K562 (cell line): Measurements from ENCODE around the gene PDE4D. TPM values are rescaled to one million over a fixed set of nuclear protein-coding genes. Genes with fewer than 3 reads are reported as not detected.

ENCODE experiments used
- ATAC-seq: fragments of 200-7000 bp; cut with Tn5 transposase; 3 replicates; pipeline ENCODE4 v1.9.1; 2020; ENCODE audit warnings: moderate library complexity
- BruUV-seq: library from RNA; stranded (reverse); fragments of 400-500 nt; replicated peaks from 2 replicates; lab custom pipeline; 2021; lab: Mats Ljungman, UMichigan
- CTCF ChIA-PET: fragments of 300-600 bp; formaldehyde crosslinking; extraction: SDS; loops from one replicate; lab custom pipeline; 2021; ENCODE audit warnings: low intra/inter-chr PET ratio; lab: Yijun Ruan, JAX
- POLR2A ChIA-PET: fragments of 300-600, 350-650 bp; sonication (Branson Sonifier 250); formaldehyde crosslinking; extraction: SDS; loops from one replicate; lab custom pipeline; 2021; ENCODE audit warnings: antibody characterized with exemption, inconsistent platforms; lab: Yijun Ruan, JAX
- DNase-seq, 4 experiments: peaks; one replicate each; pipeline versions ENCODE4 v3.0.0 to v3.0.0-alpha.2; 2011 to 2018; ENCODE audit warnings: low spot score in 3 of 4, mixed read lengths in 3 of 4; ENCODE audit errors: extremely low read depth in 1 of 4
- FAIRE-seq: peaks from 2 replicates; lab custom pipeline; 2011; peaks lifted over from hg19 to GRCh38; lab: Jason Lieb, UNC
- H2AFZ ChIP-seq: 2 replicates; pipeline ENCODE4 v1.6.0; 2011; ENCODE audit warnings: low read depth, low read length, control low read depth, inconsistent platforms
- H3K27ac ChIP-seq: fragments of 200-600 bp; 3 replicates; pipeline ENCODE4 v1.8.0; 2011; ENCODE audit warnings: low read depth, mild to moderate bottlenecking, control low read depth, inconsistent platforms, low read length, moderate library complexity, mixed read lengths; ENCODE audit errors: extremely low read depth
- H3K27me3 ChIP-seq, 2 experiments: fragments of 300-600 bp in 1 of 2; 2 replicates in 1 of 2; 3 replicates in 1 of 2; pipeline versions ENCODE4 v1.6.0 to v1.8.0; 2011; ENCODE audit warnings: inconsistent platforms in 2 of 2, low read length in 2 of 2, mild to moderate bottlenecking in 1 of 2, mixed read lengths in 1 of 2, moderate library complexity in 1 of 2; ENCODE audit not compliant: control insufficient read depth in 2 of 2, insufficient read depth in 2 of 2
- H3K36me3 ChIP-seq: fragments of 300-600 bp; 3 replicates; pipeline ENCODE4 v1.8.0; 2011; ENCODE audit warnings: mild to moderate bottlenecking, low read length, inconsistent platforms; ENCODE audit not compliant: control insufficient read depth, insufficient read depth
- H3K4me1 ChIP-seq, 2 experiments: fragments of 200-600 bp in 1 of 2; replicated peaks in 1 of 2; 2 replicates in 1 of 2; 3 replicates in 1 of 2; pipeline versions ENCODE4 v1.5.1 to v1.8.0; 2011; ENCODE audit warnings: inconsistent platforms in 2 of 2, low read length in 2 of 2, mild to moderate bottlenecking in 1 of 2, mixed read lengths in 1 of 2, moderate library complexity in 1 of 2; ENCODE audit not compliant: control insufficient read depth in 2 of 2, insufficient read depth in 2 of 2
- H3K4me2 ChIP-seq: 2 replicates; pipeline ENCODE4 v1.6.1; 2011; ENCODE audit warnings: low read length, control low read depth, inconsistent platforms, mixed read lengths; ENCODE audit not compliant: insufficient read depth
- H3K4me3 ChIP-seq: fragments of 200-600 bp; sonication (generic), shearing (Covaris generic); 2 replicates; pipeline ENCODE4 v1.5.1; 2016; ENCODE audit warnings: control low read depth, inconsistent platforms
- H3K79me2 ChIP-seq: fragments of 200-600 bp; 3 replicates; pipeline ENCODE4 v1.8.0; 2011; ENCODE audit warnings: low read length, inconsistent platforms; ENCODE audit not compliant: control insufficient read depth, insufficient read depth
- H3K9ac ChIP-seq, 2 experiments: 2 replicates each; pipeline versions ENCODE4 v1.6.0 to v1.6.1; 2011; ENCODE audit warnings: low read depth in 2 of 2, low read length in 2 of 2, control low read depth in 1 of 2, inconsistent platforms in 1 of 2, mild to moderate bottlenecking in 1 of 2, mixed read lengths in 1 of 2; ENCODE audit not compliant: insufficient read depth in 1 of 2
- H3K9me1 ChIP-seq: one replicate; pipeline ENCODE4 v1.6.0; 2011; ENCODE audit warnings: inconsistent platforms, mild to moderate bottlenecking, low read length, moderate library complexity; ENCODE audit not compliant: control insufficient read depth, insufficient read depth
- H3K9me3 ChIP-seq: replicated peaks from 2 replicates; pipeline ENCODE4 v1.5.1; 2011; ENCODE audit warnings: low read depth, low read length, inconsistent platforms; ENCODE audit not compliant: control insufficient read depth, insufficient read depth
- H4K20me1 ChIP-seq: replicated peaks from 2 replicates; pipeline ENCODE4 v1.6.1; 2011; ENCODE audit warnings: low read length, inconsistent platforms, mixed read lengths; ENCODE audit not compliant: control insufficient read depth, insufficient read depth
- C11orf30 ChIP-seq: fragments of 450-650 bp; IDR thresholded peaks from 2 replicates; pipeline ENCODE4 v1.6.1; 2016; ENCODE audit warnings: low read depth, mild to moderate bottlenecking
- CTBP1 ChIP-seq: fragments of 450-650 bp; IDR thresholded peaks from 2 replicates; pipeline ENCODE4 v1.6.1; 2016; ENCODE audit warnings: borderline replicate concordance
- E2F3 ChIP-seq: fragments of 250-450 bp; sonication (Bioruptor Pico); IDR thresholded peaks from 2 replicates; pipeline ENCODE4 v1.4.0; 2020; ENCODE audit warnings: mild to moderate bottlenecking
- FOXK2 ChIP-seq, 2 experiments: fragments of 450-650 bp; IDR thresholded peaks in 1 of 2; conservative IDR thresholded peaks in 1 of 2; 2 replicates each; pipeline ENCODE4 v1.6.1; 2016; ENCODE audit warnings: low read depth in 2 of 2, mild to moderate bottlenecking in 1 of 2
- FOXM1 ChIP-seq, 2 experiments: fragments of 450-650 bp in 1 of 2; sonication (generic) in 1 of 2; formaldehyde crosslinking in 1 of 2; IDR thresholded peaks; 2 replicates each; pipeline versions ENCODE4 v1.6.1 to v1.9.0; 2017 to 2022; ENCODE audit warnings: low read depth in 2 of 2, mild to moderate bottlenecking in 2 of 2, missing genetic modification reagents in 1 of 2, moderate library complexity in 1 of 2
- GTF2E2 ChIP-seq: fragments of 200-800 bp; sonication (Bioruptor generic); IDR thresholded peaks from 2 replicates; pipeline ENCODE4 v1.6.1; 2016; ENCODE audit warnings: missing genetic modification characterization, missing compliant biosample characterization
- MTA1 ChIP-seq: fragments of 450-650 bp; IDR thresholded peaks from 2 replicates; pipeline ENCODE4 v1.6.1; 2017; ENCODE audit warnings: borderline replicate concordance
- NEUROD1 ChIP-seq: fragments of 150-350 bp; IDR thresholded peaks from 2 replicates; pipeline ENCODE4 v1.6.1; 2014; ENCODE audit warnings: borderline replicate concordance, low read length, low read depth; ENCODE audit not compliant: partially characterized antibody
- NR2F6 ChIP-seq: fragments of 450-650 bp; formaldehyde crosslinking; IDR thresholded peaks from 2 replicates; pipeline ENCODE4 v1.4.0; 2020; ENCODE audit warnings: mild to moderate bottlenecking
- YY1 ChIP-seq, 3 experiments: IDR thresholded peaks; 2 replicates each; pipeline ENCODE4 v1.6.1; 2011; ENCODE audit warnings: low read length in 2 of 3, mild to moderate bottlenecking in 2 of 3, moderate library complexity in 2 of 3, borderline replicate concordance in 1 of 3, control low read depth in 1 of 3, low read depth in 1 of 3; ENCODE audit not compliant: insufficient read depth in 3 of 3, insufficient replicate concordance in 2 of 3, control insufficient read depth in 1 of 3, insufficient read length in 1 of 3; ENCODE audit errors: extremely low read depth in 1 of 3
- ZBTB7A ChIP-seq: IDR thresholded peaks from 2 replicates; pipeline ENCODE4 v1.6.1; 2011; ENCODE audit warnings: low read depth, mild to moderate bottlenecking, low read length, moderate library complexity, borderline replicate concordance; ENCODE audit not compliant: control insufficient read depth
- ZNF274 ChIP-seq: IDR thresholded peaks from 2 replicates; pipeline ENCODE4 v1.6.1; 2011; ENCODE audit warnings: low read depth, mild to moderate bottlenecking, low read length, moderate library complexity, borderline replicate concordance
- ZNF76 ChIP-seq: fragments of 250-450 bp; sonication (Bioruptor Pico); IDR thresholded peaks from 2 replicates; pipeline ENCODE4 v1.4.0; 2020; ENCODE audit warnings: mild to moderate bottlenecking, moderate library complexity, borderline replicate concordance
- WGBS: fragments of 100-300 bp; shearing (Covaris generic); methylation state at CpG from one replicate; pipeline ENCODE4 v1.1.6; 2016; ENCODE audit warnings: low coverage, mixed read lengths; ENCODE audit not compliant: insufficient coverage; ENCODE audit errors: missing lambda C conversion rate; 5-methylcytosine and 5-hydroxymethylcytosine counted together
- in situ Hi-C: fragments of 300-500 bp; cut with MboI; formaldehyde crosslinking; loops from 4 replicates; pipeline ENCODE4 v1.15.0; 2018; ENCODE audit warnings: inconsistent platforms, mixed read lengths
- intact Hi-C: fragments of 100-400 bp; cut with micrococcal nuclease; formaldehyde crosslinking; loops from 2 replicates; pipeline ENCODE4 v1.14.2; 2022
- polyA plus RNA-seq, 8 experiments: library from polyadenylated mRNA; depleted of rRNA in 4 of 8; stranded (reverse) in 5 of 8; unstranded in 3 of 8; fragments of >200 nt; fragmentation: Nextera tagmentation in 2 of 8; fragmentation: Illumina TruSeq in 1 of 8; extraction: Ambion mirVana in 2 of 8; extraction: Trizol in 1 of 8; gene quantifications; 2 replicates each; pipeline versions ENCODE4 v1.2.1 to v1.2.3, GENCODE V29; 2011 to 2014; ENCODE audit warnings: inconsistent platforms in 1 of 8, missing spikeins in 1 of 8
- total RNA-seq, 7 experiments: library from RNA; depleted of rRNA in 6 of 7; stranded (reverse); fragments of >200 nt in 6 of 7; fragmentation: Illumina TruSeq in 2 of 7; extraction: Trizol in 2 of 7; gene quantifications; 2 replicates each; pipeline versions ENCODE4 v1.2.1 to v1.2.3, GENCODE V29; 2011 to 2021; ENCODE audit warnings: low replicate concordance in 1 of 7
- TF ChIP-seq, protein P1 (sequence below): sonication (generic); formaldehyde crosslinking; IDR thresholded peaks from 2 replicates; pipeline ENCODE4 v1.8.0; 2022; ENCODE audit warnings: mild to moderate bottlenecking, missing genetic modification reagents
- TF ChIP-seq, protein P2 (sequence below): sonication (generic); formaldehyde crosslinking; IDR thresholded peaks from 2 replicates; pipeline ENCODE4 v1.4.0; 2020; ENCODE audit warnings: mild to moderate bottlenecking, missing genetic modification reagents

PDE4D gene
- total and polyA plus RNA-seq, 9 of the 15 experiments (the other 6 are each of a cell fraction or from before 2014, with no cell fraction given) = 0.04 to 0.46 (median 0.13) TPM

DNA sequence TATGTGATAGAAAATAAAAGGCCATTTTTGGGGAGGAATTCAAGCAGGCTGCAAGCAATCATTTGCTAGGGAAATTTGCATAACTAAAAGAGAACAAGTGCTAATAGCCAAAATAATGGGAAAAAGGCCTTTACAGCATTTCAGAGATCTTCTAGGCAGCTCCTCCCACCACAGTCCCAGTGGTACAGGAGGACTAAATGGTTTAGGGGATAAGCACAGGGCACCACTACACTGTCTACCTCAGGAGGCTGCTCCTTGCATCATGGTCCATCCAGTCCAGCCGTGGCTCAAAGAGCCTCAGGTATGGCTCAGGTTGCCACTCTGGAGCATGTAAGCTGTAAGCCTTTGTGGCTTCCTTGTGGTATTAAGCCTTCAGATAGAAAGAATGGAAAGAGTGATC lies 485.6 kb downstream of the PDE4D start:
- H3K4me2 ChIP-seq = no peak overlapping the region
- CTCF ChIA-PET = no interaction called here
- no peak for TF ChIP-seq FOXM1 (IDR thresholded peaks at IDR 0.05; ENCODE audit: low read depth)
- TF ChIP-seq FOXM1 (CRISPR knock-in tag; IDR thresholded peaks at IDR 0.05; ENCODE audit: low read depth) = no peak
- no peak for TF ChIP-seq MTA1
- no peak for TF ChIP-seq E2F3 (CRISPR knock-in tag)
- TF ChIP-seq ZBTB7A = no peak
- no peak for TF ChIP-seq ZNF274
- no peak for TF ChIP-seq GTF2E2 (tag)
- TF ChIP-seq CTBP1 = no peak
- TF ChIP-seq NEUROD1 = no peak
- no peak for TF ChIP-seq ZNF76 (CRISPR knock-in tag)
- no peak for TF ChIP-seq YY1 (IDR thresholded peaks at IDR 0.05; ENCODE audit: borderline replicate concordance in 1 of 3, control insufficient read depth in 1 of 3, extremely low read depth in 1 of 3, insufficient read depth in 3 of 3, insufficient read length in 1 of 3, insufficient replicate concordance in 2 of 3, low read depth in 1 of 3, low read length in 2 of 3)
- no peak for TF ChIP-seq FOXK2 (conservative IDR thresholded peaks at IDR 0.05 in 1 of 2, IDR thresholded peaks at IDR 0.05 in 1 of 2; ENCODE audit: low read depth in 2 of 2)
- no peak for TF ChIP-seq C11orf30
- TF ChIP-seq, protein P1, sequence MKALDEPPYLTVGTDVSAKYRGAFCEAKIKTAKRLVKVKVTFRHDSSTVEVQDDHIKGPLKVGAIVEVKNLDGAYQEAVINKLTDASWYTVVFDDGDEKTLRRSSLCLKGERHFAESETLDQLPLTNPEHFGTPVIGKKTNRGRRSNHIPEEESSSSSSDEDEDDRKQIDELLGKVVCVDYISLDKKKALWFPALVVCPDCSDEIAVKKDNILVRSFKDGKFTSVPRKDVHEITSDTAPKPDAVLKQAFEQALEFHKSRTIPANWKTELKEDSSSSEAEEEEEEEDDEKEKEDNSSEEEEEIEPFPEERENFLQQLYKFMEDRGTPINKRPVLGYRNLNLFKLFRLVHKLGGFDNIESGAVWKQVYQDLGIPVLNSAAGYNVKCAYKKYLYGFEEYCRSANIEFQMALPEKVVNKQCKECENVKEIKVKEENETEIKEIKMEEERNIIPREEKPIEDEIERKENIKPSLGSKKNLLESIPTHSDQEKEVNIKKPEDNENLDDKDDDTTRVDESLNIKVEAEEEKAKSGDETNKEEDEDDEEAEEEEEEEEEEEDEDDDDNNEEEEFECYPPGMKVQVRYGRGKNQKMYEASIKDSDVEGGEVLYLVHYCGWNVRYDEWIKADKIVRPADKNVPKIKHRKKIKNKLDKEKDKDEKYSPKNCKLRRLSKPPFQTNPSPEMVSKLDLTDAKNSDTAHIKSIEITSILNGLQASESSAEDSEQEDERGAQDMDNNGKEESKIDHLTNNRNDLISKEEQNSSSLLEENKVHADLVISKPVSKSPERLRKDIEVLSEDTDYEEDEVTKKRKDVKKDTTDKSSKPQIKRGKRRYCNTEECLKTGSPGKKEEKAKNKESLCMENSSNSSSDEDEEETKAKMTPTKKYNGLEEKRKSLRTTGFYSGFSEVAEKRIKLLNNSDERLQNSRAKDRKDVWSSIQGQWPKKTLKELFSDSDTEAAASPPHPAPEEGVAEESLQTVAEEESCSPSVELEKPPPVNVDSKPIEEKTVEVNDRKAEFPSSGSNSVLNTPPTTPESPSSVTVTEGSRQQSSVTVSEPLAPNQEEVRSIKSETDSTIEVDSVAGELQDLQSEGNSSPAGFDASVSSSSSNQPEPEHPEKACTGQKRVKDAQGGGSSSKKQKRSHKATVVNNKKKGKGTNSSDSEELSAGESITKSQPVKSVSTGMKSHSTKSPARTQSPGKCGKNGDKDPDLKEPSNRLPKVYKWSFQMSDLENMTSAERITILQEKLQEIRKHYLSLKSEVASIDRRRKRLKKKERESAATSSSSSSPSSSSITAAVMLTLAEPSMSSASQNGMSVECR (CRISPR knock-in tag) = no peak
- TF ChIP-seq NR2F6 = no peak
- TF ChIP-seq, protein P2, sequence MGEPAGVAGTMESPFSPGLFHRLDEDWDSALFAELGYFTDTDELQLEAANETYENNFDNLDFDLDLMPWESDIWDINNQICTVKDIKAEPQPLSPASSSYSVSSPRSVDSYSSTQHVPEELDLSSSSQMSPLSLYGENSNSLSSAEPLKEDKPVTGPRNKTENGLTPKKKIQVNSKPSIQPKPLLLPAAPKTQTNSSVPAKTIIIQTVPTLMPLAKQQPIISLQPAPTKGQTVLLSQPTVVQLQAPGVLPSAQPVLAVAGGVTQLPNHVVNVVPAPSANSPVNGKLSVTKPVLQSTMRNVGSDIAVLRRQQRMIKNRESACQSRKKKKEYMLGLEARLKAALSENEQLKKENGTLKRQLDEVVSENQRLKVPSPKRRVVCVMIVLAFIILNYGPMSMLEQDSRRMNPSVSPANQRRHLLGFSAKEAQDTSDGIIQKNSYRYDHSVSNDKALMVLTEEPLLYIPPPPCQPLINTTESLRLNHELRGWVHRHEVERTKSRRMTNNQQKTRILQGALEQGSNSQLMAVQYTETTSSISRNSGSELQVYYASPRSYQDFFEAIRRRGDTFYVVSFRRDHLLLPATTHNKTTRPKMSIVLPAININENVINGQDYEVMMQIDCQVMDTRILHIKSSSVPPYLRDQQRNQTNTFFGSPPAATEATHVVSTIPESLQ (CRISPR knock-in tag) = no peak
- no peaks in the 10 kb centered on the region for H3K9me1 ChIP-seq
- H3K27ac ChIP-seq = no peak overlapping the region
- no peak for DNase-seq
- no TSS peak for BruUV-seq
- H3K36me3 ChIP-seq = no peaks in the 10 kb centered on the region
- no peak overlapping the region for H3K9ac ChIP-seq
- H3K79me2 ChIP-seq = no peaks in the 10 kb centered on the region
- in situ Hi-C loops = no loop called here
- POLR2A ChIA-PET = no interaction called here
- no peak for ATAC-seq
- no peaks in the 10 kb centered on the region for H3K27me3 ChIP-seq
- no peaks in the 10 kb centered on the region; the same call in 1 of the 2 replicates for H3K9me3 ChIP-seq
- no peaks in the 10 kb centered on the region for H4K20me1 ChIP-seq
- H3K4me1 ChIP-seq = no peaks in the 10 kb centered on the region
- intact Hi-C loops = no loop called here
- no peak for FAIRE-seq
- H3K4me3 ChIP-seq = no peak overlapping the region
- H2AFZ ChIP-seq = no peak overlapping the region
- 0% methylated on average over 1 of the region's 1 CpG for WGBS
